ENCODE data around the gene TBL3.

The TBL3 gene

DNA sequence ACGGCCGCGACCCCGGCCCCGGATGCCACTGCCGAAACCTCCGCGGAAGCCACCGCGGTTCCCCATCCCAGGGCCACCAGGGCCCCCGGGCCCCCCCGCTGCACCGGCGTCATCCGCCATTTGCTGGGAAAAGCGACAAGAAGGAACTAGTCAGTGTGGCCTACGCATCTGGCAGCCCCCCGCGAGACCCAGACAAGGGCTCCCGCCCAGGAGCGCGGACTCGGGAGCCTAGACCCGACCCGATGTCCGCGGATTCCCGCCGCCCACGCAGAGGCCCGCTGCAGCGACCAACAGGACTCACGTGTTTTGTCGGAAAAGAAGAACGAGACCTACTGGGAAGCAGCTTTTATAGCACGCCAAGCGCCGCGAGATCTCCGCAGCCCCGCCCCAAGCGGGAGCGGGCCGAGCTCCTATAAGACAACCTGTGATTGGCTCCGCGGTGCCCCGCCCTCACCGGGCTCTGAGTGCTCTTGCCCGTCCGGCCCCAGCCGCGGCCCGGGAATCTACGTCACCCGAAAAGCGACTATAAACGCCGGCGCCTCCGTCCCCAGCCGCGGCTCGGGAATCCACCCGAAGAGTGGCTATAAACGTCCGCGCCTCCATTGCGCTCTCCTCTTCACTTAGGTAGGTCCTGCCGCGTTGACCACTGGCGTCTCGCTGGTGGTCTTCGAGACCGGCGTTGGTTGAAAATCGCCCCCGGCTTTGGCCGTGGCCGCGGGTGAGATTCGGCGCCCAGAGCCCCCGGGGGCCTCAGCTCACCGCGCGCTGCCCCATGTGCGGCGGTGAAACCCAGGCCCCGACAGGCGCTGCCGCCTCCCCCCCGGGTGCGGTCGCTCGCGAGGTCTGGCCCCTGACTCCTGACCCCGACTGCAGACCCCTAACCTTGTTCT is 7.1 kb upstream of the TBL3 start, which contains the start of gene RPS2:
TSS of gene RPS2 (minus strand) at position 321 of the 890 bp plus-strand sequence. CDS start at position 120, 201 bp downstream.
- peak; percentile 97 for DNase-seq (ENCODE audit: low read depth)

- DNase-seq (ENCODE audit: low read depth): no peak
Observed at GRCh38 chr16:1965396-1966001, 6.4 kb upstream of the TBL3 start.

DNA sequence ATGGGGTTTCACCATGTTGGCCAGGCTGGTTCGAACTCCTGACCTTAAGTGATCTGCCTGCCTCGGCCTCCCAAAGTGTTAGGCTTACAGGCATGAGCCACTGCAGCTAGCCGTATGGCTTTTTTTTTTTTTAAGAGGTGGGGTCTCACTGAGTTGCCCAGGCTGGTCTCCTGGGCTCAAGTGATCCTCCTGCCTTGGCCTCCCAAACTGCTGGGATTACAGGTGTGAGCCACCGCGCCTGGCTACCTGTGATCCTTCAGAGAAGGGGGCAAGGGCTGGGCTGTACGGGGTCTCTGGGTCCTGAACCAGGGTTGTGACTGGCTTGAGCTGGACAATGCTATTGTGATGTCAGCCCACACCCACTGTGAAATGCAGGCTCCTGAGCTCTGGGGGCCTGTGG is 5.4 kb upstream of the TBL3 start, which contains the start of gene RNF151:
TSS of gene RNF151 (plus strand) at position 397 of the 400 bp plus-strand sequence. CDS start 26 bp downstream, outside the sequence.
- no peak for DNase-seq (ENCODE audit: low read depth)

DNA sequence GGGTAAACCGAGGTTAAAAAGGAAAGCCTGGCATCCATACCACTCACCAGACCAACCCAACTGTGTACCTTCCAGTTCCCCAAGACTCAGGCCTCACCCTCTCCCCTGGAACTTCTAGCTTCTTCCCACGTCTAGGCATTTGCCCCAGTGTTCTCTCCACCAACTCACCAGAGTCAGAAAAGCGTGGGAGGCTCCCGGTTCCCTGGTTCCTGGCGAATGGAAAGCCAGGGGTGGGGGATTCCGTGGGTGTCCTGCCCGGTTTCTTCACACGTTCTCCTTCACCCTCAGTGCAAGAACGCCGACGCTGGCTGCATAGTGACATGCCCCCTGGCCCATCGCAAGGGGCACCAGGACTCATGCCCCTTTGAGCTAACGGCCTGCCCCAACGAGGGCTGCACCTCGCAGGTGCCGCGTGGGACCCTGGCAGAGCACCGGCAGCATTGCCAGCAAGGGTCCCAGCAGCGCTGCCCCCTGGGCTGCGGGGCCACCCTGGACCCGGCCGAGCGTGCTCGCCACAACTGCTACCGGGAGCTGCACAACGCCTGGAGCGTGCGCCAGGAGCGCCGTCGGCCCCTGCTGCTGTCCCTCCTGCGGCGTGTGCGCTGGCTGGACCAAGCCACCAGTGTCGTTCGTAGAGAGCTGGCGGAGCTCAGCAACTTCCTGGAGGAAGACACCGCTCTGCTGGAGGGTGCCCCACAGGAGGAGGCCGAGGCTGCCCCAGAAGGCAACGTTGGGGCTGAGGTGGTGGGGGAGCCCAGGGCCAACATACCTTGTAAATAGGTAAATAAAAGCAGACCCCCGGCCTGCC is 3.5 kb upstream of the TBL3 start:
- DNase-seq (ENCODE audit: low read depth): no peak

GRCh38 chr16:1972490-1972877 is 631 bp downstream of the TBL3 start:
- no peak for DNase-seq (ENCODE audit: low read depth)

DNA sequence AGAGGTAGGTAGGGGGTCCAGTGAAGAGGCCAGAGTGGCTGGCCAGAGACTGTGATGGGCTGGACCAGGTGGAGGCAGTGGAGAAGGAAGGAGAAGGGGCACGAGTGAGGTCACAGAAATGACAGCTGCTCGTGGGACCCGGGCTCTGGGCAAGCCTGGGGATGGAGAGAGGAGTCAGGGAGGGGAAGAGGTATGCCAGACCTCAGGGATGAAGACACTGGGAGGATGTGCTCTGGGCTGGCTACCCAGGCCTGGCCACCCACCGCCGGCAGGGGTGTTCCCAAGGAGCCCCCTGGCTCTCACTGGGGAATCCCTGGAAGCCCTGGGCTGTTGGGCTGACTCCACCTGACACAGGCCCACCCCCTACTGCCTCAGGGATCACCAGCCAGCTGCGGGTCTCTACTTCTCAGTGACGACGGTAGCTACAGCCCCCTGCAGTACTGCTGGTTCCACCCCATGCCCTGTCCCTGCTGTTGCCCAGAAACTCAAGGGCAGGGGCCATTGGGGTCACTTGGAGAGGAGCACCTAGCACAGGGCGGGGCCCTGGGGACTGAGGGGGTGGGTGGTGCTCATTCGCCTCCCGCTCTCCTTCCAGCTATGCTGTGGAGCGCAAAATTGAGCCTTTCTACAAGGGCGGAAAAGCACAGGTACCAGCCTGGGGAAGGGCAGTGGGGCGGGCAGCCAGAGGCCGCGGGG is 1.8 kb downstream of the TBL3 start:
- DNase-seq (ENCODE audit: low read depth): no peak

DNA sequence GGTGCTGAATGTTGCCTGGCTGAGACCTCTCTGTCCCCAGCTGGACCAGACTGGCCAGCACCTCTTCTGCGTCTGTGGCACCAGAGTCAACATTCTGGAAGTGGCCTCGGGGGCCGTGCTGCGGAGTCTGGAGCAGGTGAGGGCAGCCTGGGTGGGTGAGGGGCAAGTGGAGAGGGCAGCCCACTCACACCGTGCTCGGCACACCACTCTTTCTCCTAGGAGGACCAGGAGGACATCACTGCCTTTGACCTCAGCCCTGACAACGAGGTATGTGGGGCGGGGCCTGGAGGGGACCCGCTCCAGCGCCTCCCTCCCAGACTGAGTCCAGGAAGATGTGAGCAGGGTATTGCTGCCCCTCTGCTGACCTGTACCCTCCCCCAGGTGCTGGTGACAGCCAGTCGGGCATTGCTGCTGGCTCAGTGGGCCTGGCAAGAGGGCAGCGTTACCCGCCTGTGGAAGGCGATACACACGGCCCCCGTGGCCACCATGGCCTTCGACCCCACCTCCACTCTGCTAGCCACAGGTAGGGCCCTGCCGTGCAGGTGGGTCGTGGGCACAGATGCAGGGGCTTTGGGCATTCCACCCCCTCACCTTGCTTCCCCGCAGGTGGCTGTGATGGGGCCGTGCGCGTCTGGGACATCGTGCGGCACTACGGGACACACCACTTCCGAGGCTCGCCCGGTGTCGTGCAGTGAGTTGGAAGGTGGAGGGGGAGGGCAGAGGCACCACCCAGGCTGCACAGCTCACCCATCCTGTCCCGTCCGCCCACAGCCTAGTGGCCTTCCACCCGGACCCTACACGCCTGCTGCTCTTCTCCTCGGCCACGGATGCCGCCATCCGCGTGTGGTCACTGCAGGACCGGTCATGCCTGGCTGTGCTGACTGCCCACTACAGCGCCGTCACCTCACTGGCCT is 2.6 kb downstream of the TBL3 start:
- DNase-seq (ENCODE audit: low read depth): no peak

DNA sequence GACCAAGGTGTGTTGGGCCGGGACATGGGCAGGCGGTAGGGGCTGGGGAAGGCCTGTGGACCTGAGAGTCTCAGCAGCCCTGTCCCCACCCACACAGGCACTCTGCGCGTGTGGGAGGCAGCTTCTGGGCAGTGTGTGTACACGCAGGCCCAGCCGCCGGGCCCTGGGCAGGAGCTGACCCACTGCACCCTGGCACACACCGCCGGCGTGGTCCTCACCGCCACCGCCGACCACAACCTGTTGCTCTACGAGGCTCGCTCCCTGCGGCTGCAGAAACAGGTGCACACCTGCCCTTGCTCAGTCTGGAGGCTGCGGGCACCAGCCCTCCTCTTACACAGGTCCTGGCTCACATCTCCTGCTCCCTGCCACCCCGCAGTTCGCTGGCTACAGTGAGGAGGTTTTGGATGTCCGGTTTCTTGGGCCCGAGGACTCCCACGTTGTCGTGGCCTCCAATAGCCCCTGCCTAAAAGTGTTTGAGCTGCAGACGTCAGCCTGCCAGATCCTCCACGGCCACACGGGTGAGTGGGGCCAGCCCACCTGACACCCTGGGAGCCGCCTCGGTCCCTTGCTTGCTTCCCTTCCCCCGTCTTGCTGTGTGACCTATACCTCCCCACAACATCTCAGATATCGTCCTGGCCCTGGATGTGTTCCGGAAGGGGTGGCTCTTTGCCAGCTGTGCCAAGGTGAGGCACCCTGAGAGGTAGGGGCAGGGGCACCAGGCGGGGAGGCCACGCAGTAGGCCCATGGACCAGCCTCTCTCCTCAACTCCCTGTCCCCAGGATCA is 3.8 kb downstream of the TBL3 start:
- DNase-seq (ENCODE audit: low read depth): no peak

DNA sequence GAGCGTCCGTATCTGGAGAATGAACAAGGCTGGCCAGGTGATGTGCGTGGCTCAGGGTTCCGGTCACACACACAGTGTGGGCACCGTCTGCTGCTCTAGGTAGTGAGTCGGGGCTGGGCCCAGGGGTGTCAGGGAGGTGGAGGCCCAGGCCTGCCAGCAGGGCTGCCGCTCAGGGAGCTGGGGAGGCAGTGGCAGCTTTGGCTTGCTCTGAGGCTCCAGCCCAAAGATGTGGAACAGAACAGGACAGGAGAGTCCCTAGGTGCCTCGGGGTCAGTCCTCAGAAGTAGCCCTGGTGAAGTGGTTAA is 4.3 kb downstream of the TBL3 start:
- DNase-seq (ENCODE audit: low read depth): no peak

GRCh38 chr16:1976951-1977874 is 5.4 kb downstream of the TBL3 start:
- no peak for DNase-seq (ENCODE audit: low read depth)

DNA sequence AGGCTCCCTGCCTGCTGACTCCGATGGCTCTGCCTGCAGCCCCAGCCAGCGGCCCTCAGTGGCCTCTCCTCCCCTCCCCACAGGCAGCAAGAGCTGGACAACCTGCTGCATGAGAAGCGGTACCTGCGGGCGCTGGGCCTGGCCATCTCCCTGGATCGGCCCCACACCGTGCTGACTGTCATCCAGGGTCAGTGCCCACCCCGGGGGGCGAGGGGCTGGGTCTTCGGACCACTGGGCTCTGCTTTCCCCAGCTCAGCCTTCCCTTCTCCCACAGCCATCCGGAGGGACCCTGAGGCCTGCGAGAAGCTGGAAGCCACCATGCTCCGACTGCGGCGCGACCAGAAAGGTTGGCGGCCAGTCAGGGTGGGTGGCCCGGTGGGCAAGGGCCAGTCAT is 6.0 kb downstream of the TBL3 start:
- no peak for DNase-seq (ENCODE audit: low read depth)

GRCh38 chr16:1978476-1979120 is 6.7 kb downstream of the TBL3 start:
- DNase-seq (ENCODE audit: low read depth): no peak

- DNase-seq (ENCODE audit: low read depth): no peak
Observed at GRCh38 chr16:1979271-1980029, 7.6 kb downstream of the TBL3 start.

DNA sequence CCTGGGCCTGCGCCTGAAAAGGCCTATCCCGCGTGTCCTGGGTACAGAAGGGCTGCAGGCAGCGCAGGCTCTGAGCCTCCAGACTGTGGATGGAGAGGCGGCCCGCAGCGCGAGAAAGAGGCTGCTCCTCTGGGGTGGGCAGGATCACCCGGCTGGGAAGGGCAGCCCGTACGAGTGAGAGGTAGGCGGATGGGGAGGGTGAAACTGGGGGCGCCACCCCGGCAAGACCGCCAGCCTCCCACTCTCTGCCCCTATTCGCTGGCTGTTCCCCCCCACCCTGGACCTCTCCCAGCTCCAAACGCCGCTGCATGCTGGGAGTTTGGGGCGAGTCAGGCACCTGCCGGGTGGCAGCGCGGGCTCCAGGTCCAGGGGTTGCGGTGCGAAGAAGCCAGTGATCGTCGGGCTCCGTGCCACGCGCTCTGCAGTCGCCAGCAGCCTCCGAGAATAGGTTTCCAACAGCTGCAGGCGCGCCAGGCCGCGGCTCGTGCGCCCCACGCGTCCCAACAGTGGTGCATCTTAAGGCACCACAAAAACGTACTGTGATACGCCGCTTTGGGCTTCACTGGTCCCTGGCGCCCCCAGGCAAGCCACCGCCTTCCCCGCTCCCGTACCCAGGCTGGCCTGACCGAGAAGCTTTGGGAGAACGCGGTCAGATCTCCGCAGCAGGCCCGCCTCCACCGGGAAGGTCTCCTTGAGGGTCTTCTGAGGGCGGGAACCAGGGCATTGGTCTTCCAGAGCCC is 8.3 kb downstream of the TBL3 start:
- no peak for DNase-seq (ENCODE audit: low read depth)

- DNase-seq (ENCODE audit: low read depth): no peak
Observed at GRCh38 chr16:1980770-1981087, 8.9 kb downstream of the TBL3 start.

DNA sequence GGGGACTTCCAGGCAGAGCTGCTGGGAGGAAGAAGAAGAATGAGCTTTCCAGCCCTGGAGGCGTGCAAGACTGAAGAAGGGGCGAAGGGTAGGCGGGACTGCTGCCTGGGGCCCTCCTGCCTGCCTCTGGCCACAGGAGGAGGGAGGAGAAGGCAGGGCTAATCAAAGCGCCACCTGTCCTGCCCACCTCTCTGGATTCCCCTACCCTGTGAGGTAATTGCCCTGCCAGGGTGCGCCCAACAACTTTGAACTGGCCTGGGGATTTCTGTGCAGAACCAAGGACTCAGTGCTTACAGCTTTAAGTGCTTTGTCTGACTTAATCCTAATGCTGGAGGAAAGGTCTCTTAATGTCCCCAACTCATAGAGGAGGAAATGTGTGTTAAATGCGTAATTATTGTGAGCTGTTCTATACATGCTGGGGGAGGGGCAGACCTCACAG is 9.6 kb downstream of the TBL3 start, which contains the start of gene NOXO1:
TSS of gene NOXO1 (minus strand) at position 72 of the 439 bp plus-strand sequence. CDS start 290 bp downstream, outside the sequence.
- no peak for DNase-seq (ENCODE audit: low read depth)

- DNase-seq (ENCODE audit: low read depth): no peak
Observed at GRCh38 chr16:1982013-1982433, 10.2 kb downstream of the TBL3 start.
